OCI-LY7 (cell line): ENCODE measurements around the gene RPSA. TPM values are rescaled to one million over a fixed set of nuclear protein-coding genes. Genes with fewer than 3 reads are reported as not detected.

Source experiments
- BruUV-seq: library from RNA; stranded (reverse); fragments of 400-500 nt; replicated peaks from 2 replicates; lab custom pipeline; 2021; lab: Mats Ljungman, UMichigan
- CTCF ChIA-PET: fragments of 300-600 bp; sonication (Branson Sonifier 250); formaldehyde crosslinking; loops from one replicate; lab custom pipeline; 2022; ENCODE audit warnings: antibody characterized with exemption; ENCODE audit not compliant: unreplicated experiment; lab: Charles Lee
- POLR2A ChIA-PET: fragments of 300-600 bp; sonication (Branson Sonifier 250); formaldehyde crosslinking; loops from one replicate; lab custom pipeline; 2022; ENCODE audit warnings: antibody characterized with exemption; lab: Charles Lee
- DNase-seq: peaks from one replicate; pipeline ENCODE4 v3.0.0-alpha.2; 2015; ENCODE audit warnings: low spot score
- H2AFZ ChIP-seq: fragments of 200-600 bp; sonication (generic), shearing (Covaris generic); 2 replicates; pipeline ENCODE4 v1.6.1; 2014; ENCODE audit warnings: mild to moderate bottlenecking, antibody characterized with exemption, low read length, moderate library complexity
- H3K27ac ChIP-seq: fragments of 200-600 bp; sonication (generic); 2 replicates; pipeline ENCODE4 v1.5.1; 2014; ENCODE audit warnings: mixed run types, low read depth, mild to moderate bottlenecking, moderate library complexity, low read length, inconsistent platforms; ENCODE audit not compliant: poor library complexity, severe bottlenecking
- H3K36me3 ChIP-seq: fragments of 200-600 bp; sonication (generic); 2 replicates; pipeline ENCODE4 v1.6.1; 2014; ENCODE audit warnings: mild to moderate bottlenecking, antibody characterized with exemption, low read length, moderate library complexity, mixed read lengths; ENCODE audit not compliant: insufficient read depth
- H3K4me1 ChIP-seq: fragments of 200-600 bp; sonication (generic); 2 replicates; pipeline ENCODE4 v1.5.1; 2014; ENCODE audit warnings: mild to moderate bottlenecking, low read length; ENCODE audit not compliant: insufficient read depth, poor library complexity, severe bottlenecking
- H3K4me2 ChIP-seq: fragments of 200-600 bp; sonication (generic); 2 replicates; pipeline ENCODE4 v1.6.1; 2014; ENCODE audit warnings: mild to moderate bottlenecking, low read length
- H3K4me3 ChIP-seq: fragments of 200-600 bp; sonication (generic); 2 replicates; pipeline ENCODE4 v1.5.1; 2014; ENCODE audit warnings: mild to moderate bottlenecking, low read depth, low read length; ENCODE audit not compliant: poor library complexity, severe bottlenecking
- H3K79me2 ChIP-seq: fragments of 200-600 bp; sonication (generic); 2 replicates; pipeline ENCODE4 v1.6.1; 2016; ENCODE audit warnings: low read depth, mild to moderate bottlenecking, low read length, moderate library complexity, mixed read lengths; ENCODE audit not compliant: insufficient read depth
- H3K9me2 ChIP-seq: fragments of 200-600 bp; sonication (generic); 2 replicates; pipeline ENCODE4 v1.6.1; 2016; ENCODE audit warnings: mild to moderate bottlenecking, low read length, mixed read lengths; ENCODE audit not compliant: insufficient read depth
- H3K9me3 ChIP-seq: fragments of 200-600 bp; sonication (generic); 2 replicates; pipeline ENCODE4 v1.6.1; 2014; ENCODE audit warnings: mild to moderate bottlenecking, mixed run types, low read length, mixed read lengths
- H4K20me1 ChIP-seq: fragments of 200-600 bp; sonication (generic); 2 replicates; pipeline ENCODE4 v1.6.1; 2014; ENCODE audit warnings: mild to moderate bottlenecking, antibody characterized with exemption, low read length, moderate library complexity, mixed read lengths; ENCODE audit not compliant: insufficient read depth
- CTCF ChIP-seq: fragments of 200-600 bp; sonication (generic); conservative IDR thresholded peaks from 2 replicates; pipeline ENCODE4 v1.5.1; 2014; ENCODE audit warnings: mild to moderate bottlenecking, antibody characterized with exemption, low read length, moderate library complexity, mixed read lengths
- EZH2phosphoT487 ChIP-seq: fragments of 200-600 bp; sonication (generic); IDR thresholded peaks from 2 replicates; pipeline ENCODE4 v1.6.1; 2018; ENCODE audit warnings: low read depth, borderline replicate concordance, mild to moderate bottlenecking, mixed run types, antibody characterized with exemption, low read length, moderate library complexity, mixed read lengths
- intact Hi-C: fragments of 100-400 bp; cut with micrococcal nuclease; formaldehyde crosslinking; loops from one replicate; pipeline ENCODE4 v1.10.0; 2022; ENCODE audit not compliant: unreplicated experiment
- total RNA-seq, 2 experiments: library from RNA; depleted of rRNA in 1 of 2; stranded (reverse); fragments of >200 nt in 1 of 2; shearing (Covaris generic) in 1 of 2; gene quantifications; 2 replicates each; pipeline ENCODE4 v1.2.3, GENCODE V29; 2014 to 2022

Gene RPSA
- total RNA-seq, 2 experiments from 2014 or later, result 1,952 to 2,813 TPM

- TF ChIP-seq CTCF (no peak), EZH2phosphoT487 (no peak)
- Histone ChIP-seq H2AFZ (no peak overlapping the region), H3K9me2 (no peaks in the 10 kb centered on the region), H3K4me3 (no peak overlapping the region), H3K36me3 (no peaks in the 10 kb centered on the region), H3K27ac (no peak overlapping the region), H3K9me3 (no peaks in the 10 kb centered on the region), H3K4me2 (no peak overlapping the region), H3K4me1 (no peaks in the 10 kb centered on the region), H3K79me2 (no peaks in the 10 kb centered on the region), H4K20me1 (no peaks in the 10 kb centered on the region)
- no TSS peak for BruUV-seq
- no peak for DNase-seq
- POLR2A ChIA-PET, result no interaction called here
- intact Hi-C loops, result no loop called here
- CTCF ChIA-PET, result no interaction called here
Observed at GRCh38 chr3:39454591-39455217, 48.2 kb downstream of the RPSA start.

- CTCF ChIA-PET, result no interaction called here
Observed at GRCh38 chr3:39456159-39456558, 49.6 kb downstream of the RPSA start.

More at GRCh38 chr3:39456159-39456558, 49.6 kb downstream of the RPSA start:
- POLR2A ChIA-PET, result no interaction called here
- Histone ChIP-seq H2AFZ (no peak overlapping the region), H3K4me1 (no peaks in the 10 kb centered on the region), H3K9me2 (no peaks in the 10 kb centered on the region), H3K36me3 (no peaks in the 10 kb centered on the region), H4K20me1 (no peaks in the 10 kb centered on the region), H3K9me3 (no peaks in the 10 kb centered on the region), H3K4me2 (no peak overlapping the region), H3K27ac (no peak overlapping the region), H3K4me3 (no peak overlapping the region), H3K79me2 (no peaks in the 10 kb centered on the region)
- intact Hi-C loops, result no loop called here
- TF ChIP-seq EZH2phosphoT487 (no peak), CTCF (no peak)
- no peak for DNase-seq
- BruUV-seq, result no TSS peak
